Hematopoietic multipotent progenitor cell treated with erythropoietin and hydrocortisone succinate and interleukin-3 and kit ligand, for 17 days (in vitro differentiated cells): ENCODE data around the gene ADARB2.

Source experiments
- DNase-seq: peaks from one replicate; pipeline ENCODE4 v3.0.0-alpha.2; 2015; ENCODE audit warnings: low spot score

ADARB2 gene

DNA sequence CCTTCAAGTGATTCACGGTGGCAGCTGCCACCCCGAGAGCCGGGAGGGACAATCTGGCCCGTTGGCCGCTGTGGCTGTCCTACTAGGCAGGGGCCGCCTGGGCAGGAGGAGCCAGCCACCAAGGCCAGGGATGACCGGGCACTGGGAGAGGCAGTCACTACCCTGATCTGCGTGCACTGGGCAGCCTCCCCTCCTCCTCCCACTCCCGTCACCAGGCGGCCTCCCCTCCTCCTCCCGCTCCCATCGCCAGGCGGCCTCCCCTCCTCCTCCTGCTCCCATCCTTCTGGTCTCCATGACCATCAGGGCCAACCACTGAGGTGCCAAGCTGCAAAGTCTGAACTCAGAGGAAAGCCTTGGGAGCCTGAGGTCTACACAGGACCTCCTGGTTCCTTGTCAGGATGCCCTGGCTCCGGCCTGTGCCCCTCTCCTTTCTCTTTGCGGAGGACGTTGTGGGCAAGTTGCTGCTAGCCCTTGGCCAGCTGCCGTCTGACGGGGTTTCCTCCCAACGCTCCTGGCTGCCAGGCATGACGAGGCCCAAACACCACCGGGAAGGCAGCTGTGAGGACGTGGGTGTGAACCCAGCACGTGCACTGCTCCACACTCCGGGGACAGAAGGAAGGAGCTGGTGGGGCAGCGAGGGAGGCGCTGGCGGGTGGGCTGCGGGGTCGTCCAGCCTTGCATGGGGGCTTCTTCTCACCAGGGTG lies 550.0 kb downstream of the ADARB2 start:
- no peak for DNase-seq

DNA sequence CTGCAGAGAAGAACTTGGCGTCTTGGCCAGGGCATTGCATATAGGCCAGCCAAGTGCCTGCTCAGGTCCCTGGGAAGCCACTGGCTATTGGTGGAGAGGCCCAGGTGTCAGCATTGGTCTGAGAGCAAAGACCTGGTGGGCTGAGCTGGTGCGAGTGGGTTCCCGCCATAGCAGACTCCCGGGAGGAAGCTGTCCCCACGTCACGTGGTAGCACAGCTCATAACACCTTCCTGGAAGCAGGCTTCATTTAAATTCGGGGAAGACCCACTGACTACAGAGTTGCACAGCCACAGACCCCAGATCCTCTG lies 550.7 kb downstream of the ADARB2 start:
- no peak for DNase-seq

DNA sequence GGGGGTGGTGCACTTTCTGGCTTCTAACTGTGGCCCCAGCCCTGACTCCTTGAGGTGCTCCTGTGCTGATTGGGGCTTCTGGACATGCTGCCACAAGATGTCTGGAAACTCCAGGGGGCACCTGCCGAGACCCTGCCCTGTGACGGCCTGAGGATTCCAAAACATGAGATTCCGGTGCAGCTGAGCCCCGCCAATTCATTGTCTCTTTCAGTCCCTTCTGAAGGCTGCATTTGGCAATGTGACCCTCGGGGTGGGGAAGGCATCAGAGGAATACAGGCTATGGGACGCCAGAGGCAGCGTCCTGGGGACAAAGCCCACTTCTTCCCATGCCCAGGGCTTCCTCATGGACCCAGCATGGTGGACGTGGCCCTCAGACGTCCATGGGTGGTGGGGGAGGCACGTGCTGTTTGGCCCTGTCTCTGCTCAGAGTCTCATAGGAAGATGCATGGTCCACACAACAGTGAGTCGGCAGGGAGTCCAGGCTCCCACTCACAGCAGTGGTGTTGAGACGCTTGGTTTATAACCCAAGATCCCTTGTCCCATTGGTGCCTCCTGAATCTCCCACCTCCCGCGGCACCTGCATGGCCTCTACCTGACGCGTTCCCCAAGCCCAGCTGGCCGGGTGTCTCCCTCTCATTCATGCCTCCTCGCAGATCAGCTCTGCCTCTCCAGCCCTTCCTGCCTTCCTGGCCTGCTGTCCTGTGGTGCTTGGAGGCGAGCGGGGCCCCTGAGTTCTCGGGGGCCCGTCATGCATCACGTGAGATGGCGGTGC lies 551.2 kb downstream of the ADARB2 start:
- DNase-seq, result no peak

DNA sequence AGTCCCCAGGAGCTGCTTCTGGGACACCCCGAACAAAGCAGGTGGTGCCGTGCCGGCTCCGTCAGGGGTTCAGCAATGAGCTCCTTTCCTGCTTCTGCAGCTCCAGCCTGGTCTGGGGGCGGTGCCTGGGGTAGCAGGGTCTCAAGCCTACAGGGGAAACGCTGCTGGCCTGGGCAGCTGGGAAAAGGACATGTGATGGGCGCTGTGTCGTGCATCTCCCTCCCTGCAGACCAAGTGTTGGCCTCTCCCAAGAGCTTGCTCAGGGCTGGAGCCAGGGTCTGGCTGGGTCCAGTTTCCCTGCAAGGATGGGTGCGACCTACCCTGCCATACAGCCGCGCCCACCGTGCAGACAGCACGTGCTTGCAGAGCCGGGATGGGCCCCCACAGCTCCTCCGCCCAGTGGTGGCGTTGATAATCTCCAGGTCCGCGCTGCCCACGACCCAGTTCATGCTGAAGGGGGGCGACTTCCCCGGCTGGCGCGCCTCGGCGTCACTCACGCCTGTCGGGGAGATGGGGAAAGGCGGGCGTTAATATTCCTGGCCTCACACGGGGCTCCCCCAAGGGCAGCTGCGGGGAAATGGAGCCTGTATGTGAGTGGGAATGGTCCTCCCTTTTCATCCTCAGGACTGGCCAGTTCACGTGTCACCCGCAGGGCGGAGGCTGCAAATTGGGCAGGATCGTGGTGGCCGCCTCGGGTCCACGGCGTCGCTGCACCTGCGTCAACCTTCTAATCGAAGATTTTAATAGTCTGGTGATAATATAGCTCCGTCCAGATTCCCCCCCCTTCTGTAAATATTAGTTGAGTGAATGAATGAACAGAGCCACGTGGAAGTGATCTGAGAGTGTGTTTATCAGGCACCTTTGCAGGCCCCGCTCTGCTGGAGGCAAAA lies 552.5 kb downstream of the ADARB2 start:
- no peak for DNase-seq

DNA sequence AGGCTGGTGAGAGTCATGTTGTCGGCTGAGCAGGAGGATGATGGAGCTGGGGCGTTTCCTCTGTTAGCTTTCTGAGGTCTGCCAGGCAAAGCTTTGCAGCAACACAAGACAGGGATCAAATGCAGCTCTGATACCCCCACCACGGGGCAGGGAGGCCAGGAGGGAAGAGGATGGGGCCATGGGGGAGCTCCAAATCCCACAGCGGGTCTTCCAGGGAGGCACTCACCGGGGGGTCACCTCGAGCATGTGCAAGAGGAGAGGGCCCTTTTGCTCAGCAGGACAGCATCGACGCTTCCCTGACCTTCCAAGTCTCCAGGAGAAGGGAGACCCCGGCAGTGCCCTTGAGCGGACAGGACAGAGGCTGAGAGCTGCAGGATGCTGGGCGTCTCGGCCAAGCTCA lies 553.6 kb downstream of the ADARB2 start:
- no peak for DNase-seq

DNA sequence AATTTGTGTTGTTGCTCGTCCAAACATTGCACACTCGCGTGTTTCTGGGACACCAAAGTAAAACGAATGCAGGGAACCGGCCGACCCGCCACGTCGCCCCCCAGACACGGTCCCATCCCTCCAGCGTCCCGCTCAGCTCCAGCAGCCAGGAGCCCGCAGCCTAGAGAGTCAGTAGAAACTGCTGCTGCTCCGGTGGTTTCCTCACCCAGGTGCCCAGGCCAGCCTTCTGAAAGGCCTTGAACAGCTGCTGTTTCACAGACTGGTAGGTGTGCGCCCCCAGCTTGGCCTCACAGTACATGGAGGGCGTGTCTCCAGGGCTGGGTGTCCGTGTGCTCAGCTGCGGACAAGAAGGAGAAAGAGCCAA lies 554.3 kb downstream of the ADARB2 start:
- no peak for DNase-seq

DNA sequence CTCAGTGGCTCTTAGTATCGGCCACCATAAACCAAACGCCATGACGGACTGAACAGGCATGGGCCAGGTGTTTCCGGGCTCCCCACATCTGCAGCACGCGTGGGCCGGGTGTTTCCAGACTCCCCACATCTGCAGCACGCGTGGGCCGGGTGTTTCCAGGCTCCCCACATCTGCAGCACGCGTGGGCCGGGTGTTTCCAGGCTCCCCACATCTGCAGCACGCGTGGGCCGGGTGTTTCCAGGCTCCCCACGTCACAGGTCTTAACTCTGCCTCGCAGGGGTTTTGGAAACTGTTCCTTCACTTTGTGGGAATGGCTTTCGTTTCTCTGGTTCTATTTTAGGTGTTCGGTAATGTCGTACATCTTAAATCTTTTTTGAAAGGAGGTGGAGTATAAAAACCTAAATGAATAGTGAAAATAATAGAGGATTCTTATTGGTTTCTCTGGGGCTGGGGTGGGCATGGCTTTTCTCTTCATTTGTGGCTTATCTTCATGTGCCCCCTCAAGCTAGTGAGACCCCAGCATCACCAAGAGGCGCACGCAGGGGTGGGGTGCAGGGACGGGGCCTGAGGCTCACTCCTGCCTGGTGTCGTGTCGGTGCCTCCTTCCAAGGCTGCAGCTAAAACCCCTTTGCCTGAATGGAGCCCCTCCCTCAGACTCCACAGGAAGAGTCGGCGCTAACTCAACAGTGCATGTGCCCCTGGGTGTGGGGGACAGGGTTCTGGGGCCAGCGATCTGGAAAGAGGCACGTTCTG lies 554.9 kb downstream of the ADARB2 start:
- no peak for DNase-seq

DNA sequence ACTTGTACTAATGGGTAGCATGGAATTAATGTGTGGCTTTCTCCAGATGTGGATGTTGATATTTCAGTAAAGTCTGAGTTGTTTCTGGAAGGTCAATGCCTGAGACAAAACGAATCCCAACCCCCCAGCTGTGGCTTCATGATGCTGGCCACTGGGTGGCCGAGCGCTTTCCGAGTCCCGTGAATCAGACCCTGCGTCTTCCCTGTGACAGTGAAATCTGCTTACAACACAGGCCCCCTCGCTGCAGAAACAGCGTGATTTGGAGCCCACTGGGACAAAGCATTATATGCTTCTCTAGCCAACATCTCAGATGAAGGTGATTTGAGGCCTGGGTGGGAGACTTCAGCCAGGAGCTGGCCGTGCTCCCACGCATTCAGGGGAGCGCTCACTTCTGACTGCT lies 556.5 kb downstream of the ADARB2 start:
- no peak for DNase-seq

DNA sequence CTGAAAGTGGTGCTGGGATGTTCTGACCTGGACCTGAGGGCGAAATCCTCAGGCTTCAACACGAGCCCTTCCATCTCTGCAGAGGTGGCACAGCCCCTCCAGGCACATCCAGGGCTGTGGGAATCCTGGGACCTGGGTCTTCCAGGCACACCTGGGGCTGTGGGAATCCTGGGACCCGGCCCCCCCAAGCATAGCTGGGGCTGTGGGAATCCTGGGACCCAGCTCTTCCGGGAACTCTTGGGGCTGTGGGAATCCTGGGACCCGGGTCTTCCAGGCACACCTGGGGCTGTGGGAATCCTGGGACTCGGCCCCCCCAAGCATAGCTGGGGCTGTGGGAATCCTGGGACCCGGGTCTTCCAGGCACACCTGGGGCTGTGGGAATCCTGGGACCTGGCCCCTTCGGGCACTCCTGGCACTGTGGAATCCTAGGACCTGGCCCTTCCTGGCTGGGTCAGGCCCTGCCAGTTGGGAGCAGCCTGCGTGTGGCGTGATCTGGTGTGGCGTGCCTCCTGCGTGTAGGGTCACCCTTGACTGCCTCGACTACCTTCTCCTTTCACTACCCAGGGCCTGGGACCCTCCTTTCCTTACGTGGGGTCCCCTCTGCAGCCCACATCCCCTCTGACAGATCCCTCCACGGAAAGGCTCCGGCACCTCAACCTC lies 557.1 kb downstream of the ADARB2 start:
- DNase-seq, result no peak

DNA sequence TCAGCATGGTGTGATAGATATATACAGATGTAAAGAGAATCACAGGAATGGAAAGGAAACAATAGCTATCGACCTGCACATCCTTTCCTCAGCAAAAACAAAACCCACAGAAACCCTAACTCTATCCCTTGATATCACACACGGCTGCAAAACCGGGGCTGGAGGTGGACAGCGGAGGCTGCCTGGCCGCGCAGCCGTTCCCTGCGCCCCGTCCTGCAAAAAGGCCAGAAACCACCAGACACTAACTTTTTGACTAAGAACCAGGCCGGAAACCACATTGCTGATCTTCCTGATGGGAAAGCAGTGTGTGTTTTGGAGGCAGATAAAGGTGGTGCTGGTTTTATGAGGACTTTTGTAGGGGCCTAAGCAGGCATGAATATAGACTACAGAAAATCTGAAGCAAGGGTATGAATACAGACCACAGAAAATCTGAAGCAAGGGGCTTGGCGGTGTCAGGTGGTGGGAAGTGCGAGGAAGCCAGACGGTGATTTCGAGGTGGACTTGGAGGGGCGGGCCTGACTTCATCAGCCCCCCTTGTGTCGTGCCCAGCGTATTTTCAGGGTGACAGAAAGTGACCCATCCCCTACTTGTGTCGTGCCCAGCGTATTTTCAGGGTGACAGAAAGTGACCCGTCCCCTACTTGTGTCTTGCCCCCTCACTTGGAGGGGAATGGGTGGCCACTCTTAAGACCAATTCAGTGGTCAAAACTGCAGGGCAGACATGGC lies 557.8 kb downstream of the ADARB2 start:
- no peak for DNase-seq

DNA sequence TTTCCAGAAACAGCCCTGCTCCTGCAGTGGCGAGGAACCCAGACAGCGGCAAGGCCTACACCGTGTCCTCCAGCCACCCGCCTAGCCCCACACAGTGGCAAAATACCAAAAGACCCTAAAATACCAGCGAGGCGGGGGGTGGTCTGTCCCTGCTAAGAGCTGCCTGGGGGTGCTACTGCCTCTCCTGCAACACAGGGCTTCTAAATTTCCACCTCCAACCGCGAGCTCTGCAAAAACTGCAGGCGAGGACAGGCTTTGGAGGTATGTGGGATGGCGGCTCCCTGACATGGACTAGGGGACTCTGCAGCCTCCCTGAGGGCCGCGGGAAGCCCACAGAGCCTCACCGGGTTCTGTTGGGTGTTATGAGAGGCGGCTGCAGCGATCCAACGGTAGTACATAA lies 558.8 kb downstream of the ADARB2 start:
- DNase-seq, result no peak

DNA sequence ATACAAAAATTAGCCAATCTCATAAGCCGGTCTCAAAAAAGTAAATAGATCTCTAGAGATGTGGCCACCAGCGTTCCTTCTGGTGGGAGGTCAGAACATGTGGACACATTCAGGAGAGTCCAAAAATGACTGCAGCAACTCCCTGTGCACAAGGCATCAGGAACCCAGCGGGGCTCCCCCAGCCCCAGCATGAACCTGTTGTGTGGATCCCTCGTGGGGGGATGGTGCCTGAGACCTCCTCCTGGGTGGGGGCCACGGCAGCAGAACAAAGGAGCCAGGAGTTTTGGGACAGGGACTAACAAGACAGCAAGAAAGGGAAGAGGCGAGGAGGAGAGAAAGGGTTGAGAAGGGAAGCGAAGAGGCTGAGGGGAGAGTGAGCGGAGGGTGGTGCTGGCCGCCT lies 559.4 kb downstream of the ADARB2 start:
- DNase-seq, result no peak

DNA sequence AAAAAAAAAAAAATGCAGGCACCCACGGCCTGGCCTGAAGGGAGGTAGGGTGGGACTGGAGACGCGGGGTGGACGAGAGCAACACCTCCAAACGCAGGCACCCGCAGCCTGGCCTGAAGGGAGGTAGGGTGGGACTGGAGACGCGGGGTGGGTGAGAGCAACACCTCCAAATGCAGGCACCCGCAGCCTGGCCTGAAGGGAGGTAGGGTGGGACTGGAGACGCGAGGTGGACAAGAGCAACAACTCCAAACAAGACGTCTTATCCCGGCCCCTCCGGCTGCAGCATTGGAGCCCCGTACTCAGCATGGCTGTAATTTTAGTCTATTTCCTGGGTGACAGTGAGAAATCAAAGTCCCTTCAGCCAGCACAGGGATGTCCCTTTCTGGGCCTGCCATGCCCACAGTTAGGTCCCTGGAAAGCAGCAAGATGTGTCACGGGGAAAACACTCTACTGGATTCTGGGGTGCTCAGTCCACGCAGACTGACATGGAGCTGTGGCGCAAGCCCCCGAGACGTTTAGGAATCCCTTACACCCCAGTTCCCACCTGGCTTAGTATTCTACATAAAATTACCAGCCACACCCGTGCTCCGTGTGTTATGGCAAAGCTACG lies 561.3 kb downstream of the ADARB2 start:
- no peak for DNase-seq

DNA sequence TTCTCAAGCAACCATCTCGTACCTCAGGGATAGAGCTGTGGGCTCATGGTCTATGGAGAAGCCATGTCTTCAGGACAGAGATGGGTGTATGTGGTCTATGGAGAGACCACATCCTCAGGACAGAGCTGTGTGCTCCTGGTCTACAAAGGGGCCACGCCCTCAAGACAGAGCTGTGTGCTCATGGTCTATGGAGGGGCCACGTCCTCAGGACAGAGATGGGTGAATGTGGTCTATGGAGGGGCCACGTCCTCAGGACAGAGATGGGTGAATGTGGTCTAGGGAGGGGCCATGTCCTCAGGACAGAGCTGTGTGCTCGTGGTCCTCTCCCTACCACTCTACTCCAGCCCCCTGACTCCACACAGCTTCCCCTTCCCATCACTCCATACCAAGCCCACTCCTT lies 563.3 kb downstream of the ADARB2 start:
- DNase-seq, result no peak

DNA sequence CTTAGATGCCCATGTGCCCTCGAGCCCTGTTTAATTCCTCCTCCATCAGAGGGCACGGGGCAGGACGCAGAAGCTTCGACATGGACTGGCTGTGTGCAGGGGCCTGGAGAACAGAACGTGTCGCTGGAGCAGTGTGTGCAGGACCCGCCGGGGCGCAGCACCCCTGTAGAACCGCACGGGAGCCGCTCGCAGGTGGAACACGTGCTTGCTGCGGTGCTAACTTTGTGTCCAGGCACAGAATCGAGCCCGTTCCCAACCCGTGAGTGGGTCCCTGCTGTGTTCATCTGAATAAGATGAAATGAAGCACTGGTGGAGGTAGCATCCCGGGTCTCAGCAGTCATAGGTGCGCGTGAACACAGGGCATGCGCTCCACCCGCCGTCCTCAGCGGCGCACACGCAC lies 564.2 kb downstream of the ADARB2 start:
- DNase-seq, result no peak

DNA sequence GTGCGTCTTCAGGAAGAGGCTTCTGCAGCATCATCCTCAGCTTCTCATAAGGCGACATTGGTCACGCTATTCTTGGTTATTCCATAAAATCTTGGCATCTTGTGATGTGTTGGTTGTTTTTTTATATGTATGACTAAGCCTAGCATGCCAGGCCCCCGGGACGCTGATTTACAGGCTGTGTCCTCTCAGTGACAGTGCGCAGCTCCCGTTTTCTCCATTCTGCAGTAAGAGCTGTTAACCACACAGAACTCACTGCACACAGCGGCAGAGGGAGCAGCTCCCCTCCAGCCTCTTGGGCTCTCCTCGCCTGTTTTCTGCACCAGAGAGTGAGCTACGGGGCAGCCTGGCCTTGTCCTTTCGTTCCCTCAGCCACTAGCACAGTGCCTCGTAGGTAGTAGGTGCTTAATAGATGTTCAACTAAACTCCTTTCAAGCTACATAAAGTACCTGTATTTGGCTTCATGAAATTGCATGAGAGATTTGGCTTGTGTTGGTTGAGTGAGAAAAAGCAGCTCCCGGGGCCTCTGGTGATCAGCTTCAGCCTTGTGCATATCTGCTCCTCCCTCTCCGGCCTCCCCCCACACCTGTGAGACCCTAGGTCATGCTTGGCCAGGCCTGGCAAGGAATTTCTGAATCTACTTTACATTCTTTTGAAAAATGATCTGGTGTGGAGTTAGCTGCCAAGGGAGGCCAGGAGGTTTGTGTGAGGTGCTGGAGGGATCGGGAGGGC lies 564.9 kb downstream of the ADARB2 start:
- no peak for DNase-seq

DNA sequence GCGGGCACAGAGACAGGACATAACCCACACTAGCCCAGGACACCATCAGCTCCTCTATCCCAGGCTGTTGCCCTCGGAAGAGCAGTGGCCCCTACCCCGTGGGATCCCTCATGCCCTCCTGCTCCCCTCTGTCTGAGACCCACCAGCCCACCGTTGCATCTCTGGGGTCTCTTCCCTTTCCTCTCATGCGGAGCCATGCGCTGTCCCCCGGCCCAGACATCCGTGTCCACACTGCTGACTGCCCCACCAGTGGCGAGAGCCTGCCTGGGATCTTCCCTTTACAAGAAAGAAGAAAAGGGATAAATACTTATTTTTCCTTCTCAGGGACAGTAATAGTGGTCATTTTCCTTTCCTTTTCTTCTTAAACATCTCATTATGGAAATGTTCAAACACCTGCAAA lies 565.7 kb downstream of the ADARB2 start:
- DNase-seq, result no peak

DNA sequence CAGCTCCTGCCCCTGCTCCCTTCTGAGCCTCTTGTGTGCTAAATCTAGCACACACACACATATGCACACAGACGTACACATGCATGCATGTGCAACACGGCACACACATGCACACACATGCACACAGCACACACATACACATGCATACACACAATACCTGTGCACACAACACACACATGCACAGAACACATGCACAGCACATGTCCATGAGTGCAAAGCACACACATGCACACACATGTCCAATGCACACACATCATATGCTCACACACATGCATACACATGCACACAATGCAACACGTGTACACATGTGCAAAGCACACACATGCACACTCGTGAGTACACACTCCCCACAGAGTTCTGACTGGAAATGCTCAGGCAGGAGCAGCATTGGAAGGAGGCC lies 566.1 kb downstream of the ADARB2 start:
- no peak for DNase-seq

DNA sequence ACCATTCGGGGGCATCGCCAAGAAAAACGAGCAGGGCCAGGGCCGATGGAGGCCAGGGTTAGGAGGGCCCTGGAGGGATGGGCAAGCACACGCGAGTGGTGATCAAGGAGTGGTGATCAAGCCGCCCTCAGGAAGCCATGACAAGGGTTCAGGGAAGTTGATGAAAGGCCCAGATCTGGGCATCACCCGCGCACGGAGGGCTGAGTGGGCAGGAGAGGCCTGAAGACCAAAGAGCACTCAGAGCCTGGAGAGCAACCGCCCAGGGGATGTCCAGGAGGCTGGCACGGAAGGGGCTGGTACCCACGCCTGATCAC lies 566.5 kb downstream of the ADARB2 start:
- no peak for DNase-seq
